Fibroblast of pulmonary artery (primary cell): ENCODE data around the gene TNS1.
"Not testable (repeated sequence)": the region's sequence is repeated elsewhere in the genome, so short reads cannot be mapped to it uniquely, and the experiment has no call there.

ENCODE experiments used
- DNase-seq: peaks from one replicate; pipeline ENCODE4 v3.0.0-alpha.2; 2010; ENCODE audit warnings: low read depth
- H3K4me3 ChIP-seq: replicated peaks from 2 replicates; pipeline ENCODE4 v1.5.1; 2011; ENCODE audit warnings: low read depth, mild to moderate bottlenecking, control low read depth, low read length, moderate library complexity
- TF ChIP-seq, protein P1 (sequence below): IDR thresholded peaks from 2 replicates; pipeline ENCODE4 v1.5.1; 2011; ENCODE audit warnings: mild to moderate bottlenecking, control low read depth, low read length, inconsistent platforms; ENCODE audit errors: missing control alignments

TNS1 gene

GRCh38 chr2:218002845-218003180, at the start of gene TNS1:
TNS1 (minus strand) TSS chr2:218002995; CDS start chr2:218002872, 123 bp downstream.
- peak; percentile 59 for DNase-seq
- TF ChIP-seq, protein P1, sequence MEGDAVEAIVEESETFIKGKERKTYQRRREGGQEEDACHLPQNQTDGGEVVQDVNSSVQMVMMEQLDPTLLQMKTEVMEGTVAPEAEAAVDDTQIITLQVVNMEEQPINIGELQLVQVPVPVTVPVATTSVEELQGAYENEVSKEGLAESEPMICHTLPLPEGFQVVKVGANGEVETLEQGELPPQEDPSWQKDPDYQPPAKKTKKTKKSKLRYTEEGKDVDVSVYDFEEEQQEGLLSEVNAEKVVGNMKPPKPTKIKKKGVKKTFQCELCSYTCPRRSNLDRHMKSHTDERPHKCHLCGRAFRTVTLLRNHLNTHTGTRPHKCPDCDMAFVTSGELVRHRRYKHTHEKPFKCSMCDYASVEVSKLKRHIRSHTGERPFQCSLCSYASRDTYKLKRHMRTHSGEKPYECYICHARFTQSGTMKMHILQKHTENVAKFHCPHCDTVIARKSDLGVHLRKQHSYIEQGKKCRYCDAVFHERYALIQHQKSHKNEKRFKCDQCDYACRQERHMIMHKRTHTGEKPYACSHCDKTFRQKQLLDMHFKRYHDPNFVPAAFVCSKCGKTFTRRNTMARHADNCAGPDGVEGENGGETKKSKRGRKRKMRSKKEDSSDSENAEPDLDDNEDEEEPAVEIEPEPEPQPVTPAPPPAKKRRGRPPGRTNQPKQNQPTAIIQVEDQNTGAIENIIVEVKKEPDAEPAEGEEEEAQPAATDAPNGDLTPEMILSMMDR, result no peak
- H3K4me3 ChIP-seq, result peak within 1 kb of the TSS; percentile 68

GRCh38 chr2:218051903-218052302, 49.1 kb upstream of the TNS1 start:
- no peak overlapping the region for H3K4me3 ChIP-seq
- TF ChIP-seq, protein P1, result no peak
- no peak for DNase-seq

DNA sequence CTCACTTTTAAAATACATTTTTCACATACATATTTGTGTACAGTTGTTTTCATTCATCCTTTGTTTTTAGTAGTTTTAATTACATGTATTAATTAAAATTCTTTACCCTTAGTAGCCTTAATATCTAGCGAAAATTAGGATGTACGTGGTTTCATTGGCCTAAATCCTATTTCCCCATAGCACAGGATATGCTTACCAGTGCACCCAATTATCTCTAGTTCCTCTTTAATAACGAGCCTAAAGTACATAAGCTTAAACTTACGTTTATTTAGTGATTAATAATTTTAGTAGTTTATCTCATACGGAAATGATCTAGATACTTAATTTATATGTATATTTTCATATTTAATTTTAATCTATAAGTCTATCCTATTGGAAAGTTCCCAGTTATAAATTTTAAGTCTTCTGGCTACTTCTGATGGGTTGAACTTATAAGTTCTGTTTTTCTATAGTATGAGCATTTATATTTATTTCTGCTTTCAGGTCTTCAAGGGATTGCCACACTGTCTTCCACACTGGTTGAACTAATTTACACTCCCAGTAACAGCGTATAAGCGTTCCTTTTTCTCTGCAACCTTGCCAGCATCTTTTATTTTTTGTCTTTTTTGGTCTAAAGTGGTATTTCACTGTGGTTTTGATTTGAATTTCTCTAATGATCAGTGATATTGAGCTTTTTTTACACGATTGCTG, 44.9 kb upstream of the TNS1 start:
- no peak overlapping the region for H3K4me3 ChIP-seq
- TF ChIP-seq, protein P1, result no peak
- DNase-seq, result no peak

DNA sequence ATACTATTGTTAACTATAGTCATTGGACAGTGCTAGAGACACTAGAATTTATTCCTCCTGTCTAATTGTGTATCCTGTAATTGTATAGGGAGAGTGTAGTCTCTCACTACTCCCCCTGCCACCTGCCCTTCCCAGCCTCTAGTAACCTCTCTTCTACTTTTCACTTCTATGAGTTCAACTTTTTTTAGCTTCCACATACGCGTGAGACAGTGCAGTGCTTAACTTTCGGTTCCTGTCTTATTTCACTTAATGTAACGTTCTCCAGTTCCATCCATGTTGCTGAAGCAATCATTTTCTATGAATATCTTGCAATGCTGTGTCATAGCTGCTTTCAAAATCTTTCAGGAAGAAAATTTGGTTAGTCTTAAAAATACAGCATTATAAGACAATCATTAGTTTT, 43.4 kb upstream of the TNS1 start:
- no peak overlapping the region for H3K4me3 ChIP-seq
- TF ChIP-seq, protein P1, result no peak
- no peak for DNase-seq

DNA sequence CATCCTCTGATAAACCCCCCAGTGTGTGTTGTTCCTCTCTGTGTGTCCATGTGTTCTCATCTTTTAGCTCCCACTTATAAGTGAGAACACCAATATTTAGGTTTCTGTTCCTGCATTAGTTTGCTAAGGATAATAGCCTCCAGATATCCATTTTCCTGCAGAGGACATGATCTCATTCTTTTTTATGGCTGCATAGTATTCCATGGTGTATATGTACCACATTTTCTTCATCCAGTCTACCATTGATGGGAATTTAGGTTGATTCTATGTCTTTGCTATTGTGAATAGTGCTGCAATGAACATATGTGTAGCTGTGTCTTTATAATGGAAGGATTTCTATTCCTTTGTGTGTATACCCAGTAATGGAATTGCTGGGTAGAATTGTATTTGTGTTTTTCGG, 41.8 kb upstream of the TNS1 start:
- not testable (repeated sequence) for DNase-seq, H3K4me3 ChIP-seq

GRCh38 chr2:218043701-218044109, 40.9 kb upstream of the TNS1 start:
- DNase-seq, result no peak
- TF ChIP-seq, protein P1, result no peak
- no peak overlapping the region for H3K4me3 ChIP-seq

DNA sequence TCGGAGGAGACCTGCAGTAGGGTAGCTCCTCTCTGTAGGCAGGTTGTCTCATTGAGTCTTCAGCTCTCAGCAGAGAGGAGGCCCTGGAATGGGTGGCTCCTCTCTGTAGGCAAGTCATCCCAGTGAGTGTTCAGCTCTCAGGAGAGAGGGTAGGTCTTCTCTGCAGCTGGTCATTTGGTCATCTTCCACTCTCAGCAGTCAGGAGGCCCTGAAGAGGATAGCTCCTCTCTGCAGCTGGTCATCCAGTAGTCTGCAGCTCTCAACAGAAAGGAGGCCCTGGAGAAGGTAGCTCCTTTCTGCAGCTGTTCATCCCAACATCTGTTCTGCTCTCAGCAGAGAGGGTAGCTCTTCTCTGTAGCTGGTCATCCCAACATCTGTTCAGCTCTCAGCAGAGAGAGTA, 40.3 kb upstream of the TNS1 start:
- TF ChIP-seq, protein P1, result no peak
- DNase-seq, result no peak
- H3K4me3 ChIP-seq, result no peak overlapping the region
